Subcutaneous abdominal adipose tissue (tissue), 5 donors: Measurements from ENCODE around the gene CCDC32.

Source experiments
- H3K27ac ChIP-seq: one replicate; pipeline ENCODE4 v1.7.0; 2013; ENCODE audit warnings: low read depth, mild to moderate bottlenecking, inconsistent platforms, low read length, moderate library complexity
- H3K27me3 ChIP-seq, 5 donors: one replicate each; pipeline ENCODE4 v1.7.0; 2013; ENCODE audit warnings: low read length in 5 of 5, inconsistent platforms in 1 of 5; ENCODE audit not compliant: control insufficient read depth in 5 of 5, insufficient read depth in 4 of 5
- H3K36me3 ChIP-seq, 5 donors: one replicate each; pipeline ENCODE4 v1.7.0; 2013; ENCODE audit warnings: low read length in 5 of 5; ENCODE audit not compliant: control insufficient read depth in 5 of 5, insufficient read depth in 5 of 5
- H3K4me1 ChIP-seq, 5 donors: one replicate each; pipeline ENCODE4 v1.7.0; 2013; ENCODE audit warnings: low read length in 5 of 5, mild to moderate bottlenecking in 3 of 5, moderate library complexity in 1 of 5; ENCODE audit not compliant: control insufficient read depth in 5 of 5, insufficient read depth in 5 of 5
- H3K4me3 ChIP-seq, 5 donors: one replicate each; pipeline ENCODE4 v1.7.0; 2013; ENCODE audit warnings: low read length in 5 of 5, low read depth in 1 of 5
- H3K9ac ChIP-seq, 5 donors: one replicate each; pipeline ENCODE4 v1.7.0; 2013; ENCODE audit warnings: low read length in 5 of 5, mild to moderate bottlenecking in 4 of 5, moderate library complexity in 3 of 5
- H3K9me3 ChIP-seq, 5 donors: one replicate each; pipeline ENCODE4 v1.7.0; 2013; ENCODE audit warnings: low read length in 5 of 5; ENCODE audit not compliant: control insufficient read depth in 5 of 5
- donor health status: healthy.
- donor health status: healthy.
- donor health status: healthy.
- donor health status: healthy.
- donor health status: healthy.

CCDC32 gene

DNA sequence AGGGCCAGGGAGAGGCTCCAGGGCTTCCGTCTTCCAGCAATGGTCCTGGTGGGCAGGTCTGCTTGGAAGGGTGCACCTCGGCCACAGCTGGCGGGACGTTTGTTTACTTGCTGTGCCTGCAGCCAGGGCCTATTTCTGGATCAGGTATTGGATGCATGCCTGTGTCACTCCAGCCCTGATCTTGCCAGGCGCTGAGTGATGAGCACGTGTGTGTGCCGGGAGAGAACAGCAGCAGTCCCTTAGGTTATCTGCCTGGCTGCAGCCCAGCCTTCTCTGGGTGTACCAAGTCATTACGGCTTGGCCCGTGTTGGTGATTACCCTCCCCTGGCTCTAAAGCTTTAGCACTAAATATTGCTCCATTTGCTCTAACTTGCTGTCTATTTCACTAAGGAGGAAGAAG is 14.9 kb downstream of the CCDC32 start:
- H3K9me3 ChIP-seq, result no peaks in the 10 kb centered on the region
- H3K4me3 ChIP-seq, result peak overlapping the region in 1 of 5 donors; percentile 11
- H3K27ac ChIP-seq, result no peak overlapping the region
- no peaks in the 10 kb centered on the region for H3K27me3 ChIP-seq
- H3K36me3 ChIP-seq, result peaks cover 0 to 43% (median 13%) of the 10 kb centered on the region in 5 donors
- no peak overlapping the region for H3K9ac ChIP-seq
- H3K4me1 ChIP-seq, result peaks cover 0 to 23% (median 14%) of the 10 kb centered on the region in 5 donors

DNA sequence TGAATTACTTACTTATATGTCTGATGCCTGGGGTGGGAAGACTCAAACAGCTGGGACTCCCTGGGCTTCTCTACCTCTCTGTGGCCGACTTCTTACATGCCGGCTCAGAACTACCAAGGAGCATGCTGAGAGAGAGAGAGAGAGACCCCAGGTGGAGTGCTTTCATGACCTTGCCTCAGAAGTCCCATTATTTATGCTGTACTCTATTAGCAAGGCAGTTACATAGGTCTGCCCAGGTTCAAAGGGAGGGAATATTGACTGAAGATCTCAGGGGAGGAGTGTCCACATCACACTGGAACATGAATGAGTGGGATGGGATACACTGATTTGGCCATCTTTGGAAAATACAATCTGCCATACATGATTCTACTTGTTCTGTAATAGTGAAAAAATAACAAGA is 16.2 kb downstream of the CCDC32 start:
- no peaks in the 10 kb centered on the region for H3K27me3 ChIP-seq
- peaks cover 0 to 31% (median 12%) of the 10 kb centered on the region in 5 donors for H3K36me3 ChIP-seq
- H3K4me1 ChIP-seq, result peaks cover 0 to 14% (median 9%) of the 10 kb centered on the region in 5 donors
- H3K27ac ChIP-seq, result no peak overlapping the region
- H3K9me3 ChIP-seq, result no peaks in the 10 kb centered on the region
- H3K9ac ChIP-seq, result no peak overlapping the region
- no peak overlapping the region for H3K4me3 ChIP-seq

GRCh38 chr15:40545457-40545856 is 19.4 kb downstream of the CCDC32 start:
- H3K4me3 ChIP-seq, result no peak overlapping the region
- peaks cover 0 to 14% (median 5%) of the 10 kb centered on the region in 5 donors for H3K36me3 ChIP-seq
- H3K4me1 ChIP-seq, result peaks cover 0 to 12% (median 8%) of the 10 kb centered on the region in 5 donors
- H3K27me3 ChIP-seq, result no peaks in the 10 kb centered on the region
- no peak overlapping the region for H3K9ac ChIP-seq
- H3K27ac ChIP-seq, result no peak overlapping the region
- H3K9me3 ChIP-seq, result no peaks in the 10 kb centered on the region

GRCh38 chr15:40543631-40544294 is 21.1 kb downstream of the CCDC32 start:
- Histone ChIP-seq H3K4me3 (no peak overlapping the region), H3K36me3 (peaks cover 0 to 23% (median 5%) of the 10 kb centered on the region in 5 donors), H3K9ac (no peak overlapping the region), H3K9me3 (no peaks in the 10 kb centered on the region), H3K4me1 (no peaks in the 10 kb centered on the region), H3K27me3 (no peaks in the 10 kb centered on the region), H3K27ac (no peak overlapping the region)

- no peak overlapping the region for H3K9ac ChIP-seq
- no peaks in the 10 kb centered on the region for H3K27me3 ChIP-seq
- H3K36me3 ChIP-seq, result peaks cover 0 to 26% (median 5%) of the 10 kb centered on the region in 5 donors
- no peak overlapping the region for H3K27ac ChIP-seq
- no peaks in the 10 kb centered on the region for H3K9me3 ChIP-seq
- no peak overlapping the region for H3K4me3 ChIP-seq
- no peaks in the 10 kb centered on the region for H3K4me1 ChIP-seq
Observed at GRCh38 chr15:40543082-40543481, 21.8 kb downstream of the CCDC32 start.

DNA sequence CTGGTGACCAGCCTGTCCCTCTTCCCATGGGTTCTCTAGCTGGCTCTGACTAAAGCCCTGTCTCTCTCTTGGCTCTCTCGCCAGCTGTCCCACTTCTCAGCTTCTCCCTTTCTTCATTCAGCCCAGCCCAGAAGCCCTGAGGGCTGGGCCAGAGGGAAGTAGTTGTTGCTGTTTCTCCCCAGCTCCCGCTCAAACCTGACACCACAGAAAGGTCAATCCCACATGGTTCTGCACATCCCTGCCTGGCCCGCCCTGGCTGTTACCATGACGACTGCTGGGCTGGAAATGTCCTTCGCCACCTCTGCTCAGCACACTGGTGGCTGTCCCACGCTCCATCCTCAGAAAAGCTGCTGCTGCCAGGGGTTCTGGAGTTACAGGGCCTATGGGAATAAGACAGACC is 25.9 kb downstream of the CCDC32 start:
- no peak overlapping the region for H3K27ac ChIP-seq
- no peak overlapping the region for H3K4me3 ChIP-seq
- H3K27me3 ChIP-seq, result no peaks in the 10 kb centered on the region
- no peaks in the 10 kb centered on the region for H3K9me3 ChIP-seq
- H3K36me3 ChIP-seq, result peaks cover 0 to 32% (median 2%) of the 10 kb centered on the region in 5 donors
- H3K4me1 ChIP-seq, result peaks cover 0 to 3% (median 2%) of the 10 kb centered on the region in 5 donors
- no peak overlapping the region for H3K9ac ChIP-seq

GRCh38 chr15:40536501-40536900 is 28.3 kb downstream of the CCDC32 start:
- Histone ChIP-seq H3K27me3 (no peaks in the 10 kb centered on the region), H3K27ac (no peak overlapping the region), H3K9ac (no peak overlapping the region), H3K36me3 (peaks cover 0 to 32% (median 2%) of the 10 kb centered on the region in 5 donors), H3K9me3 (no peaks in the 10 kb centered on the region), H3K4me3 (no peak overlapping the region), H3K4me1 (peaks cover 0 to 5% (median 3%) of the 10 kb centered on the region in 5 donors)

DNA sequence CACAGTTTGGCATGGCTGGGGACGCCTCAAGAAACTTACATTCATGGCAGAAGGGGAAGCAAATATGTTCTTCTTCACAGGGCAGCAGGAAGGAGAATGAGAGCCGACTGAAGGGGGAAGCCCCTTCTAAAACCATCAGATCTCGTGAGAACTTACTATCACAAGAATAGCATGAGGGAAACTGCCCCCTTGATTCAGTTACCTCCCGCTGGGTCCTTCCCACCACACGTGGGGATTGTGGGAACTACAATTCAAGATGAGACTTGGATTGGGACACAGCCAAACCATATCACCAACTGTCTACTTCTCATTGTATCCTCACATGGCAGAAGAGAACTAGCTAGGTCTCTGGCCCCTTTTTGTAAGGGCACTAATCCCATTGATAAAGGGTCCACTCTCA is 30.5 kb downstream of the CCDC32 start:
- Histone ChIP-seq H3K27me3 (no peaks in the 10 kb centered on the region), H3K9me3 (no peaks in the 10 kb centered on the region), H3K9ac (no peak overlapping the region), H3K36me3 (peaks cover 0 to 27% (median 2%) of the 10 kb centered on the region in 5 donors), H3K4me3 (no peak overlapping the region), H3K27ac (no peak overlapping the region), H3K4me1 (peaks cover 0 to 5% (median 3%) of the 10 kb centered on the region in 5 donors)

GRCh38 chr15:40533763-40534364 is 31.0 kb downstream of the CCDC32 start:
- Histone ChIP-seq H3K27me3 (no peaks in the 10 kb centered on the region), H3K4me3 (no peak overlapping the region), H3K4me1 (peaks cover 0 to 5% (median 3%) of the 10 kb centered on the region in 5 donors), H3K9me3 (no peaks in the 10 kb centered on the region), H3K27ac (no peak overlapping the region), H3K36me3 (peaks cover 0 to 22% (median 0%) of the 10 kb centered on the region in 5 donors), H3K9ac (no peak overlapping the region)

GRCh38 chr15:40528801-40529200 is 36.0 kb downstream of the CCDC32 start:
- Histone ChIP-seq H3K9me3 (no peaks in the 10 kb centered on the region), H3K9ac (no peak overlapping the region), H3K4me1 (peaks cover 0 to 2% (median 0%) of the 10 kb centered on the region in 5 donors)

More at GRCh38 chr15:40528801-40529200, 36.0 kb downstream of the CCDC32 start:
- Histone ChIP-seq H3K4me3 (no peak overlapping the region), H3K36me3 (no peaks in the 10 kb centered on the region), H3K27ac (no peak overlapping the region), H3K27me3 (no peaks in the 10 kb centered on the region)
